GM21717 (cell line): ENCODE measurements around the gene PALLD.
"Not testable (repeated sequence)": the region's sequence is repeated elsewhere in the genome, so short reads cannot be mapped to it uniquely, and the experiment has no call there.

Experiments used
- ATAC-seq: cut with Tn5 transposase; IDR thresholded peaks from one replicate; pipeline ENCODE4 v1.9.1; 2021; ENCODE audit warnings: mild to moderate bottlenecking, moderate library complexity; ENCODE audit not compliant: unreplicated experiment

The PALLD gene

GRCh38 chr4:168691631-168692369, 194.9 kb downstream of the PALLD start:
- ATAC-seq: no peak

GRCh38 chr4:168693750-168694490, 197.1 kb downstream of the PALLD start:
- ATAC-seq: no peak

GRCh38 chr4:168694667-168695066, 197.8 kb downstream of the PALLD start:
- ATAC-seq: no peak

- ATAC-seq: no peak
Measured at GRCh38 chr4:168695288-168695687, 198.4 kb downstream of the PALLD start.

- no peak for ATAC-seq
Measured at GRCh38 chr4:168696280-168696679, 199.4 kb downstream of the PALLD start.

- no peak for ATAC-seq
Measured at GRCh38 chr4:168696826-168697225, 200.0 kb downstream of the PALLD start.

GRCh38 chr4:168699224-168699878, 202.5 kb downstream of the PALLD start:
- no peak for ATAC-seq

- ATAC-seq: no peak
Measured at GRCh38 chr4:168701061-168701460, 204.2 kb downstream of the PALLD start.

GRCh38 chr4:168702581-168703087, 205.8 kb downstream of the PALLD start:
- not testable (repeated sequence) for ATAC-seq

GRCh38 chr4:168705121-168705520, 208.3 kb downstream of the PALLD start:
- no peak for ATAC-seq

GRCh38 chr4:168707205-168707604, 210.4 kb downstream of the PALLD start:
- ATAC-seq: no peak

GRCh38 chr4:168708108-168708507, 211.3 kb downstream of the PALLD start:
- ATAC-seq: no peak

GRCh38 chr4:168710353-168710946, 213.6 kb downstream of the PALLD start:
- no peak for ATAC-seq

GRCh38 chr4:168711197-168712140, 214.6 kb downstream of the PALLD start:
- ATAC-seq: no peak

GRCh38 chr4:168712316-168712890, 215.6 kb downstream of the PALLD start:
- no peak for ATAC-seq

GRCh38 chr4:168713253-168713652, 216.4 kb downstream of the PALLD start:
- ATAC-seq: no peak

- no peak for ATAC-seq
Measured at GRCh38 chr4:168715896-168716295, 219.0 kb downstream of the PALLD start.

GRCh38 chr4:168716406-168717129, 219.7 kb downstream of the PALLD start:
- no peak for ATAC-seq

- ATAC-seq: no peak
Measured at GRCh38 chr4:168717847-168718246, 221.0 kb downstream of the PALLD start.
